C4-2B (cell line): ENCODE results near the gene CRYAA.

Experiments
- H3K27ac ChIP-seq: fragments of 450-650 bp; 2 replicates; pipeline ENCODE4 v1.5.1; 2017
- CTCF ChIP-seq: fragments of 450-650 bp; conservative IDR thresholded peaks from 2 replicates; pipeline ENCODE4 v1.5.1; 2017; ENCODE audit warnings: mild to moderate bottlenecking
- ZFX ChIP-seq: fragments of 450-650 bp; IDR thresholded peaks from 2 replicates; pipeline ENCODE4 v1.6.1; 2017

The CRYAA gene

GRCh38 chr21:43211760-43212115, 42.9 kb downstream of the CRYAA start:
- H3K27ac ChIP-seq, result no peak overlapping the region
- TF ChIP-seq CTCF (no peak), ZFX (no peak)
